GM18517 (cell line): ENCODE measurements around the gene MRPL34.
A peak's percentile ranks its signal among the peaks of the same experiment; 100 is the strongest.
"Not testable (repeated sequence)": the region's sequence is repeated elsewhere in the genome, so short reads cannot be mapped to it uniquely, and the experiment has no call there.

Source experiments
- ATAC-seq: cut with Tn5 transposase; IDR thresholded peaks from one replicate; pipeline ENCODE4 v1.9.1; 2021; ENCODE audit warnings: mild to moderate bottlenecking, moderate library complexity; ENCODE audit not compliant: unreplicated experiment

MRPL34 gene

GRCh38 chr19:17285415-17286135 lies 20.1 kb upstream of the MRPL34 start:
- no peak for ATAC-seq

GRCh38 chr19:17286263-17286662 lies 19.4 kb upstream of the MRPL34 start:
- no peak for ATAC-seq

GRCh38 chr19:17286752-17287151 lies 18.9 kb upstream of the MRPL34 start:
- no peak for ATAC-seq

GRCh38 chr19:17289489-17289888 lies 16.2 kb upstream of the MRPL34 start:
- ATAC-seq, result no peak

GRCh38 chr19:17292301-17293074 lies 13.2 kb upstream of the MRPL34 start:
- peak; percentile 85 for ATAC-seq

- ATAC-seq, result no peak
Observed at GRCh38 chr19:17293605-17294004, 12.1 kb upstream of the MRPL34 start.

- ATAC-seq, result no peak
Observed at GRCh38 chr19:17294051-17294891, 11.4 kb upstream of the MRPL34 start.

GRCh38 chr19:17295551-17295950 lies 10.1 kb upstream of the MRPL34 start:
- ATAC-seq, result not testable (repeated sequence)

- ATAC-seq, result no peak
Observed at GRCh38 chr19:17296273-17296672, 9.4 kb upstream of the MRPL34 start.

- ATAC-seq, result no peak
Observed at GRCh38 chr19:17296976-17297375, 8.7 kb upstream of the MRPL34 start.

- ATAC-seq, result no peak
Observed at GRCh38 chr19:17300992-17301619, 4.6 kb upstream of the MRPL34 start.

GRCh38 chr19:17302391-17303166 lies 3.1 kb upstream of the MRPL34 start:
- ATAC-seq, result no peak

- ATAC-seq, result peak; percentile 48
Observed at GRCh38 chr19:17303167-17303939, 2.3 kb upstream of the MRPL34 start, which contains the start of gene ABHD8. Gene ABHD8, minus strand, starts transcription at chr19:17303425. Its CDS starts 1,809 bp downstream, at chr19:17301616.

GRCh38 chr19:17303940-17304267 lies 1.8 kb upstream of the MRPL34 start:
- ATAC-seq, result no peak

GRCh38 chr19:17304386-17305215 lies 1.1 kb upstream of the MRPL34 start:
- no peak for ATAC-seq

GRCh38 chr19:17305216-17305516 lies 506 bp upstream of the MRPL34 start:
- no peak for ATAC-seq

GRCh38 chr19:17306285-17306714 lies 628 bp downstream of the MRPL34 start:
- no peak for ATAC-seq

GRCh38 chr19:17307876-17308377 lies 2.3 kb downstream of the MRPL34 start:
- no peak for ATAC-seq
